Stimulated activated CD4-positive, alpha-beta T cell treated with anti-CD3 and anti-CD28 coated beads, Interleukin-4, amount 100 ng/mL, for 4 hours (primary cell): ENCODE measurements around the gene FAM50A.
A peak's percentile ranks its signal among the peaks of the same experiment; 100 is the strongest.
"Not testable (repeated sequence)": the region's sequence is repeated elsewhere in the genome, so short reads cannot be mapped to it uniquely, and the experiment has no call there.

ENCODE experiments used
- DNase-seq, 2 experiments: peaks; one replicate each; pipeline ENCODE4 v3.0.0-alpha.2; 2020

FAM50A gene

GRCh38 chrX:154443992-154444754, at the start of gene FAM50A:
Gene FAM50A (plus strand): TSS chrX:154444141. CDS start chrX:154444236, 95 bp downstream.
- peak; percentile 54 to 74 for DNase-seq

- not testable (repeated sequence) for DNase-seq
Observed at GRCh38 chrX:154396363-154396762, 47.6 kb upstream of the FAM50A start.

- DNase-seq = peak; percentile 66 to 68
Observed at GRCh38 chrX:154396973-154397887, 46.7 kb upstream of the FAM50A start.

- DNase-seq = peak; percentile 81 to 91
Observed at GRCh38 chrX:154397888-154398667, 45.9 kb upstream of the FAM50A start, which contains the start of gene RPL10. Gene RPL10 (plus strand): TSS chrX:154398377. CDS start chrX:154398520, 143 bp downstream.

GRCh38 chrX:154398668-154399526, 45.0 kb upstream of the FAM50A start:
- peak; percentile 74 to 80 for DNase-seq

GRCh38 chrX:154399527-154400368, 44.2 kb upstream of the FAM50A start:
- DNase-seq = no peak

- DNase-seq = not testable (repeated sequence)
Observed at GRCh38 chrX:154400369-154400817, 43.5 kb upstream of the FAM50A start.

- peak in 1 of 2 experiments; percentile 23 for DNase-seq
Observed at GRCh38 chrX:154401045-154401799, 42.7 kb upstream of the FAM50A start.

GRCh38 chrX:154401918-154402621, 41.9 kb upstream of the FAM50A start:
- DNase-seq = no peak

- DNase-seq = no peak
Observed at GRCh38 chrX:154402622-154403127, 41.3 kb upstream of the FAM50A start.

- DNase-seq = no peak
Observed at GRCh38 chrX:154403192-154403591, 40.7 kb upstream of the FAM50A start.

GRCh38 chrX:154403858-154404257, 40.1 kb upstream of the FAM50A start:
- no peak for DNase-seq

GRCh38 chrX:154404625-154405192, 39.2 kb upstream of the FAM50A start:
- DNase-seq = no peak

- no peak for DNase-seq
Observed at GRCh38 chrX:154408659-154409221, 35.2 kb upstream of the FAM50A start.

- no peak for DNase-seq
Observed at GRCh38 chrX:154409222-154409871, 34.6 kb upstream of the FAM50A start, which contains the start of gene DNASE1L1. Gene DNASE1L1 (minus strand): TSS chrX:154409254. CDS start chrX:154405568, 3,686 bp downstream.

GRCh38 chrX:154411981-154412340, 32.0 kb upstream of the FAM50A start:
- DNase-seq = peak; percentile 58 to 60

GRCh38 chrX:154412468-154412867, 31.5 kb upstream of the FAM50A start:
- no peak for DNase-seq

- DNase-seq = no peak
Observed at GRCh38 chrX:154413142-154413541, 30.8 kb upstream of the FAM50A start.
